Right lobe of liver (tissue), 6 donors: Measurements from ENCODE around the gene NMNAT2. TPM values are rescaled to one million over a fixed set of nuclear protein-coding genes. Genes with fewer than 3 reads are reported as not detected.

Source experiments
- ATAC-seq, 4 donors: fragments of 200-7000 bp; cut with Tn5 transposase; one replicate each; pipeline ENCODE4 v1.9.1; 2020; ENCODE audit warnings: mild to moderate bottlenecking in 4 of 4, moderate library complexity in 4 of 4
- DNase-seq, 3 donors: peaks; one replicate each; pipeline ENCODE4 v3.0.0-alpha.2; 2020
- H3K27ac ChIP-seq, 3 donors: fragments of 200-600 bp; one replicate each; pipeline ENCODE4 v1.8.0; 2022
- H3K27me3 ChIP-seq, 2 donors: fragments of 200-600 bp; one replicate each; pipeline ENCODE4 v1.8.0; 2022
- H3K36me3 ChIP-seq, 4 donors: fragments of 200-600 bp; sonication (generic) in 1 of 4; one replicate each; pipeline versions ENCODE4 v1.5.1 to v1.8.0; 2017 to 2022; ENCODE audit warnings: control low read depth in 1 of 4
- H3K4me1 ChIP-seq, 4 donors: fragments of 200-600 bp; sonication (generic) in 1 of 4; one replicate each; pipeline versions ENCODE4 v1.5.1 to v1.8.0; 2017 to 2022; ENCODE audit warnings: control low read depth in 1 of 4
- H3K4me3 ChIP-seq, 3 donors: fragments of 200-600 bp; one replicate each; pipeline ENCODE4 v1.8.0; 2022
- H3K9me3 ChIP-seq, 4 donors: fragments of 200-600 bp; sonication (generic) in 1 of 4; one replicate each; pipeline versions ENCODE4 v1.5.1 to v1.8.0; 2017 to 2022; ENCODE audit warnings: control low read depth in 1 of 4
- CTCF ChIP-seq, 4 donors: fragments of 200-600 bp in 3 of 4; fragments of 450-650 bp in 1 of 4; IDR thresholded peaks; one replicate each; pipeline versions ENCODE4 v1.5.1 to v1.8.0; 2016 to 2022; ENCODE audit warnings: antibody characterized with exemption in 4 of 4, mild to moderate bottlenecking in 2 of 4
- POLR2A ChIP-seq: fragments of 450-650 bp; IDR thresholded peaks from one replicate; pipeline ENCODE4 v1.6.1; 2017; ENCODE audit warnings: antibody characterized with exemption, mild to moderate bottlenecking
- WGBS: methylation state at CpG from one replicate; pipeline ENCODE4 v1.1.6; 2018; ENCODE audit warnings: low coverage, low lambda C conversion rate; ENCODE audit not compliant: insufficient coverage; ENCODE audit errors: missing lambda C conversion rate; 5-methylcytosine and 5-hydroxymethylcytosine counted together
- intact Hi-C, 2 donors: fragments of 100-400 bp; cut with DNase I; formaldehyde crosslinking; loops; one replicate each; pipeline versions ENCODE4 v1.11.2 to v1.14.1; 2022
- total RNA-seq, 6 experiments: library from RNA; depleted of rRNA in 2 of 6; stranded (reverse); fragments of >200 nt in 2 of 6; fragmentation: NEBNext Ultra II Directional in 3 of 6; extraction: Animal tissue kit (Norgen Biotek cat#: 25700) in 3 of 6; gene quantifications; one replicate each; pipeline versions ENCODE4 v1.1.0 to v1.2.4, GENCODE V29; 2016 to 2023
- donor health status: DM: no; HTN: yes; CAD: no.
- donor health status: DM: no; HTN: no; CAD: no.
- donor health status: DM: no; HTN: no; CAD: no.
- donor health status: DM: no; HTN: yes; CAD: no.
- donor health status: DM: no; HTN: yes; CAD: no.

The NMNAT2 gene
- total RNA-seq, 6 experiments from 2014 or later, result 0.06 to 0.07 (median 0.06) TPM; not detected in 3

GRCh38 chr1:183356534-183357182 lies 61.5 kb downstream of the NMNAT2 start:
- intact Hi-C loops, result no loop called here
- WGBS, result 60% methylated on average over 6 of the region's 6 CpGs
- Histone ChIP-seq H3K4me1 (no peaks in the 10 kb centered on the region), H3K9me3 (no peaks in the 10 kb centered on the region), H3K27me3 (no peaks in the 10 kb centered on the region), H3K36me3 (no peaks in the 10 kb centered on the region), H3K4me3 (no peak overlapping the region), H3K27ac (no peak overlapping the region)
- ATAC-seq (no peak), DNase-seq (no peak)
- TF ChIP-seq POLR2A, result no peak
- TF ChIP-seq CTCF (IDR thresholded peaks at IDR 0.05), result no peak

DNA sequence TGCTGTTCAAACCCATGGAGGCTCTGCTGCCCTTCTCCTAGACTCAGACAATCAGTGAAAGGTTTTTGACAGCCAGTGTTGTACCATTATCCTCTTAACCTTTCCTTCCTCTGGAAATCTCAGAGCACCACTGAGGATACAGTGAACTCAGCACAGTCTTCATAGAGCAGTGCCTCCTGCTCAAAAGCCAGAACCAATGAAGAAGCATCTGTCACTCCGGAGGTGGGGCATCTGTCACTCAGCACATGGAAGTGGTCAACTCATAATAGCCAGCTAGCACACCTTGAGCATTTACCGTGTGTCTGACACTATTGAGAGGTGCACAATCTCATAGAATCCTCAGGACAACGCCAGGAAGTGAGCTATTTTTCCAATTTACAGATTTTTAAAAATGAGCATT lies 62.4 kb downstream of the NMNAT2 start:
- ATAC-seq (no peak), DNase-seq (no peak)
- Histone ChIP-seq H3K4me3 (no peak overlapping the region), H3K27ac (no peak overlapping the region), H3K36me3 (no peaks in the 10 kb centered on the region), H3K4me1 (no peaks in the 10 kb centered on the region), H3K9me3 (no peaks in the 10 kb centered on the region), H3K27me3 (no peaks in the 10 kb centered on the region)
- TF ChIP-seq CTCF (IDR thresholded peaks at IDR 0.05), result no peak
- TF ChIP-seq POLR2A, result no peak
- WGBS, result 89% methylated on average over 3 of the region's 3 CpGs
- intact Hi-C loops, result no loop called here

- Histone ChIP-seq H3K4me1 (no peaks in the 10 kb centered on the region), H3K9me3 (no peaks in the 10 kb centered on the region), H3K27me3 (no peaks in the 10 kb centered on the region), H3K27ac (no peak overlapping the region), H3K4me3 (no peak overlapping the region), H3K36me3 (no peaks in the 10 kb centered on the region)
- ATAC-seq, result no peak
- TF ChIP-seq POLR2A, result no peak
- no peak for TF ChIP-seq CTCF (IDR thresholded peaks at IDR 0.05)
- DNase-seq, result no peak
- intact Hi-C loops, result no loop called here
- WGBS, result 71% methylated on average over 6 of the region's 6 CpGs
Observed at GRCh38 chr1:183355181-183355580, 63.0 kb downstream of the NMNAT2 start.

DNA sequence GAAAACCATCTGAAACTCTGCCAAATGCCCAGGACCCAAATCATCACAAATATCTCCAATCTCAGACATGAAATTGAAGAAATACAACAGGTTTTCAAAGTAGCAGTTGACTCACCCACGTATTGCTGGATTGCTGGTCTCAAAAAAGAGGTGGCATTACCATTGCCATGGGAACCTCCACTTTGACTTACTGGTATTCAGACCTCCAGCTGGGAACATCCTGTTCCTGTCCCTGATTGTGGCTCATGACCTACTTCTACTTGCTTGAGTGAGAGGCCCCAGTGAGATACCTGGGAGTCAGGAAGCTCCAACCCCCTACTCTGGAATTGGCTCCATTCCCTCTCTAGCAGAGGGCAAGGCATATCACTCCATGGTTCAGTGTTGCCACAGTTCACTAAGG lies 64.6 kb downstream of the NMNAT2 start:
- Histone ChIP-seq H3K27me3 (no peaks in the 10 kb centered on the region), H3K36me3 (no peaks in the 10 kb centered on the region), H3K4me3 (no peak overlapping the region), H3K27ac (no peak overlapping the region), H3K4me1 (no peaks in the 10 kb centered on the region), H3K9me3 (no peaks in the 10 kb centered on the region)
- ATAC-seq, result no peak
- TF ChIP-seq POLR2A (no peak), CTCF (IDR thresholded peaks at IDR 0.05) (no peak)
- WGBS, result 78% methylated on average over 1 of the region's 1 CpG
- DNase-seq, result no peak
- intact Hi-C loops, result no loop called here
